SH-SY5Y (cell line): ENCODE results near the gene FLRT1.

Source experiments
- GATA2 ChIP-seq: IDR thresholded peaks from 2 replicates; pipeline ENCODE4 v1.6.1; 2011; ENCODE audit warnings: mild to moderate bottlenecking, low read depth, low read length
- GATA3 ChIP-seq: IDR thresholded peaks from 2 replicates; pipeline ENCODE4 v1.6.1; 2011; ENCODE audit warnings: low read depth, mild to moderate bottlenecking, low read length, moderate library complexity

GRCh38 chr11:64035081-64035524 is 628 bp upstream of the FLRT1 start:
- no peak for TF ChIP-seq GATA3
- no peak for TF ChIP-seq GATA2
